Parathyroid adenoma (tissue), 2 donors: ENCODE data around the gene YDJC.

Experiments
- H2AFZ ChIP-seq: fragments of 300-600 bp; sonication (generic); one replicate; pipeline ENCODE4 v1.7.0; 2017; ENCODE audit warnings: antibody characterized with exemption, mild to moderate bottlenecking
- H3K27ac ChIP-seq: fragments of 300-600 bp; sonication (generic); one replicate; pipeline ENCODE4 v1.7.0; 2017
- H3K27me3 ChIP-seq: fragments of 300-600 bp; sonication (generic); one replicate; pipeline ENCODE4 v1.7.0; 2017; ENCODE audit warnings: low read length; ENCODE audit not compliant: control insufficient read depth, insufficient read depth
- H3K36me3 ChIP-seq: fragments of 300-600 bp; sonication (generic); one replicate; pipeline ENCODE4 v1.7.0; 2017; ENCODE audit warnings: low read length; ENCODE audit not compliant: control insufficient read depth, insufficient read depth
- H3K4me1 ChIP-seq: fragments of 300-600 bp; sonication (generic); one replicate; pipeline ENCODE4 v1.7.0; 2017; ENCODE audit warnings: control low read depth
- H3K4me2 ChIP-seq: fragments of 300-600 bp; sonication (generic); one replicate; pipeline ENCODE4 v1.7.0; 2017; ENCODE audit warnings: low read length
- H3K4me3 ChIP-seq: fragments of 300-600 bp; sonication (generic); one replicate; pipeline ENCODE4 v1.7.0; 2017; ENCODE audit warnings: low read depth, low read length
- H3K79me2 ChIP-seq: fragments of 300-600 bp; sonication (generic); one replicate; pipeline ENCODE4 v1.7.0; 2017; ENCODE audit warnings: control low read depth
- H3K9ac ChIP-seq: fragments of 300-600 bp; sonication (generic); one replicate; pipeline ENCODE4 v1.7.0; 2017; ENCODE audit warnings: mild to moderate bottlenecking
- H3K9me3 ChIP-seq: fragments of 300-600 bp; sonication (generic); one replicate; pipeline ENCODE4 v1.7.0; 2017; ENCODE audit warnings: low read length; ENCODE audit not compliant: control insufficient read depth
- TF ChIP-seq, protein P1 (sequence below): fragments of 300-600 bp; sonication (generic); IDR thresholded peaks from one replicate; pipeline ENCODE4 v1.7.0; 2017; ENCODE audit warnings: antibody characterized with exemption, mild to moderate bottlenecking
- donor health status: primary hyperparathyroidism.

The YDJC gene

DNA sequence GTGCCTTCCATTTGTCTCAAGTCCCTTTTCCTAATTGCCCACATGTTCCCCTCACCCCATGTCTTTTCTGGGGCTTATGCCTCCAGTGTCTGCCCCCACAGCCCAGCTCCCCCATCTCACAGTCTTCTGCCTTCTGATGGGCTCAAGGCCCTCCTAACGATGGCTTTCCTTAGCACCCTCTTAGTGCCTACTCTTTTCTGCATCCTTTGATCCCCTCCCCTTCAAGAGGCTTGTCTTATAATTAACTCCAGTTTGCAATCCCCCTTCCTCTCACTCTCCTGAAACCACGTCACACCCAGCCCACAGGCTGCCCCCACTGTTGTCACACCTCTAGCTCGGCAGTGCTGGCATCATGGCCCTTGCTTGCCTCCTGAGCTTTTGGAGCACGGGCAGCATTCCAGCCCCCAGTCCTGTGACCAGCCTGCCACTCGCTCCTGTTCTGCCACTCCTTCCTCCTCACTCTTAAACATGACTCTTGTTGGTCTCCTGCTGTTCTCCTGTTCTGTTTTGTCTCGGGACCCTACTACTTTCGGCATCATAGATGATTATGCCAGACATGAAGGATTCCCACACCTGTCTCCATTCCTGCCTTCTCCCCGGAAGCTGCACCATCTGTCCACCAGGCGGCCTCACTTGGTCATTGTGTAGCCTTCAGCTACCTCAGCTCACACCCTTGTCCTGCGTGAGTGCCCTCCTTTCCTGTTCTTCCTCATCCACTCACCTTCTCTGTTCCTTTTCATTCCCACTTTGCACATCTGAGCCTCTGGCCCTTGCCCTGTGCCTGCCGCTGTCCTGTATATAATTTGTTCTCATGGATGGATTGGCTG, 36.2 kb downstream of the YDJC start:
- Histone ChIP-seq H3K9ac (no peak overlapping the region), H3K9me3 (no peaks in the 10 kb centered on the region), H3K36me3 (no peaks in the 10 kb centered on the region), H3K27ac (no peak overlapping the region), H3K4me3 (no peak overlapping the region), H3K4me2 (no peak overlapping the region), H3K79me2 (peaks cover 32% of the 10 kb centered on the region), H3K4me1 (no peaks in the 10 kb centered on the region), H2AFZ (no peak overlapping the region), H3K27me3 (no peaks in the 10 kb centered on the region)
- TF ChIP-seq, protein P1, sequence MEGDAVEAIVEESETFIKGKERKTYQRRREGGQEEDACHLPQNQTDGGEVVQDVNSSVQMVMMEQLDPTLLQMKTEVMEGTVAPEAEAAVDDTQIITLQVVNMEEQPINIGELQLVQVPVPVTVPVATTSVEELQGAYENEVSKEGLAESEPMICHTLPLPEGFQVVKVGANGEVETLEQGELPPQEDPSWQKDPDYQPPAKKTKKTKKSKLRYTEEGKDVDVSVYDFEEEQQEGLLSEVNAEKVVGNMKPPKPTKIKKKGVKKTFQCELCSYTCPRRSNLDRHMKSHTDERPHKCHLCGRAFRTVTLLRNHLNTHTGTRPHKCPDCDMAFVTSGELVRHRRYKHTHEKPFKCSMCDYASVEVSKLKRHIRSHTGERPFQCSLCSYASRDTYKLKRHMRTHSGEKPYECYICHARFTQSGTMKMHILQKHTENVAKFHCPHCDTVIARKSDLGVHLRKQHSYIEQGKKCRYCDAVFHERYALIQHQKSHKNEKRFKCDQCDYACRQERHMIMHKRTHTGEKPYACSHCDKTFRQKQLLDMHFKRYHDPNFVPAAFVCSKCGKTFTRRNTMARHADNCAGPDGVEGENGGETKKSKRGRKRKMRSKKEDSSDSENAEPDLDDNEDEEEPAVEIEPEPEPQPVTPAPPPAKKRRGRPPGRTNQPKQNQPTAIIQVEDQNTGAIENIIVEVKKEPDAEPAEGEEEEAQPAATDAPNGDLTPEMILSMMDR: peak; percentile 23

DNA sequence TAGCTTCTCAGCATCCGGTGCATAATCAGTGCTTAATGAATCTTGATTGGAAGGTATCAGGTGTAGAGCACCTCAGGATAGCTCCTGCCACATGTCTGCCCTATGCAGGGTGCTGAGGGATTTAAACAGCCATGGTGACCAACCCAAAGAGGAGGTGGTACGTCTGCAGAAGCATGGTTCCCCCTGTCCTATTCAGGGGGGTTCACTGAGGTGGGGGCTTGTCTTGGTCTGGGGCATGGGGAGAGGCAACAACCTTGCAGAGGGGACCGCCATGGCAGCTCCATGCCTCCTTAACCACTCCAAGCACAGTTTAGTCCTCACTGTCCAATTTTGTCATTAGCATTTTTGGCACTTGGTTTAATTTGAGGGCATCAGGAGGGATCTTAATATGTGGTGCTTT, 37.4 kb downstream of the YDJC start:
- Histone ChIP-seq H3K27ac (no peak overlapping the region), H3K4me1 (no peaks in the 10 kb centered on the region)

DNA sequence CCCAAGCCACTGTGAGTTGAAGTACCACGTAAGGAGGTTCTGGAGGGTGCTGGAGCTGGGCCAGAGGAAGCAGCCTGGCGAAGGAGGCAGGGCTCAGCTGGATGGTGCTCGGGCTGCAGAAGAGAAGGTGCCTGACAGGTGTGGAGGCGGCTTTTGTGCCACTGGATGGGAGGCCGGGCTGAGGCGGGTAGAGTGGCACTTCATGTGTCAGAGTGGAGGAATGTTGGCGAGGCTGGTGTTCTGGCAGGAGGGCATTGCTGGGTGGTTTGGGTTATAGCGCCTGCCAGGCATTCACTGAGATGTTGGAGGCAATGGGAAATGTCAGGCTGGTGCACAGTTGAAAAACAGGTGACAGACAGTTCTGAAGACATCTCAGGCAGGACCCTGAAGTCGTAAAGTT, 38.1 kb downstream of the YDJC start:
- no peak overlapping the region for H3K4me2 ChIP-seq
- H3K36me3 ChIP-seq: no peaks in the 10 kb centered on the region
- no peak overlapping the region for H3K9ac ChIP-seq
- no peak overlapping the region for H3K4me3 ChIP-seq
- H3K4me1 ChIP-seq: no peaks in the 10 kb centered on the region
- H3K79me2 ChIP-seq: peaks cover 40% of the 10 kb centered on the region
- TF ChIP-seq, protein P1: no peak
- no peak overlapping the region for H2AFZ ChIP-seq
- no peak overlapping the region for H3K27ac ChIP-seq
- no peaks in the 10 kb centered on the region for H3K27me3 ChIP-seq
- H3K9me3 ChIP-seq: no peaks in the 10 kb centered on the region

More for the DNA sequence above, 37.4 kb downstream of the YDJC start:
- H3K9me3 ChIP-seq: no peaks in the 10 kb centered on the region
- no peak overlapping the region for H3K4me2 ChIP-seq
- no peaks in the 10 kb centered on the region for H3K36me3 ChIP-seq
- no peak overlapping the region for H2AFZ ChIP-seq
- no peak overlapping the region for H3K9ac ChIP-seq
- TF ChIP-seq, protein P1: no peak
- H3K27me3 ChIP-seq: no peaks in the 10 kb centered on the region
- H3K79me2 ChIP-seq: peaks cover 38% of the 10 kb centered on the region
- no peak overlapping the region for H3K4me3 ChIP-seq

DNA sequence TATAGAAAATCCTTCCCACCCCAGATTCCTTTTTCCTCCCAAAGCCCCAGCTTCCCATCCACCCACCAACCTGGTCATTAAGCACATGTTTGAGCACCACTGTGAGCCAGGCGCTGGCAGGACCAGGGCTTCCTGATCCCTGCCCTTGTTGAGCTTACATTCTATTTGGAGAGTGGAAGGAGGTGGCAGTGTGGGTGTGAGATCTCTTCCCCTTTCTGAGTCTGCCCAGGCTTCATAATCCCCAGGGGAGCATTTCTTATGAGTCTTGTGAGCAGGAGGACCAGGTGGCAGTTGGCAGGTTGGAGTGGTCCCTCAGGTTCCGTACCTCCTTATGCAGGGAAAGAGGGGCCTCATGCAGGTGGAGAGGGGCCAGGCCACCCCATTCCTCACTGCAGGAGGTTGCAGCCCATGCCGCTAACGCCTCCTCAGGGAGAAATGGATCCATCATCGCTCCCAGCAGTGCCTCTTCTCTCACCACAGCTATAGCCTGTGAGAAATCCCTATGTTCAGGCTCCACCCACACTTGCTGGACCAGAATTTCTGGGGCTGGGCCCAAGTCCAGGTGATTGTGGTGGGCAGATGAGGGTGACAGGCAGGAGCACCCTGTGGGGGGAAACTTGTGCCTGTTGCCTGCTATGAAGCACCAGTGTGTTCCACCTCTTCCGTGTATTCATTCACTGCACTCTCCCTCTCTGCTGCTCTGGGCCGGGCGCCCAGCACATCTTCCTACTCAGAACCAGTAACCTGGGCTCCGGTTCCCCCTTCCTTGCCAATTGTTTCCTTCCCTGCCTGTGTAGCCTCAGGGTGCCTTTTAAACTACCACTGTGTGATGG, 38.8 kb downstream of the YDJC start:
- H3K27me3 ChIP-seq: no peaks in the 10 kb centered on the region
- no peak overlapping the region for H3K4me2 ChIP-seq
- H3K9me3 ChIP-seq: no peaks in the 10 kb centered on the region
- TF ChIP-seq, protein P1: no peak
- H2AFZ ChIP-seq: no peak overlapping the region
- H3K9ac ChIP-seq: no peak overlapping the region
- no peaks in the 10 kb centered on the region for H3K4me1 ChIP-seq
- H3K36me3 ChIP-seq: no peaks in the 10 kb centered on the region
- peaks cover 35% of the 10 kb centered on the region for H3K79me2 ChIP-seq
- no peak overlapping the region for H3K27ac ChIP-seq
- H3K4me3 ChIP-seq: no peak overlapping the region
